ENCODE measurements around the gene EPHX1.
"Not testable (repeated sequence)": the region's sequence is repeated elsewhere in the genome, so short reads cannot be mapped to it uniquely, and the experiment has no call there.

DNA sequence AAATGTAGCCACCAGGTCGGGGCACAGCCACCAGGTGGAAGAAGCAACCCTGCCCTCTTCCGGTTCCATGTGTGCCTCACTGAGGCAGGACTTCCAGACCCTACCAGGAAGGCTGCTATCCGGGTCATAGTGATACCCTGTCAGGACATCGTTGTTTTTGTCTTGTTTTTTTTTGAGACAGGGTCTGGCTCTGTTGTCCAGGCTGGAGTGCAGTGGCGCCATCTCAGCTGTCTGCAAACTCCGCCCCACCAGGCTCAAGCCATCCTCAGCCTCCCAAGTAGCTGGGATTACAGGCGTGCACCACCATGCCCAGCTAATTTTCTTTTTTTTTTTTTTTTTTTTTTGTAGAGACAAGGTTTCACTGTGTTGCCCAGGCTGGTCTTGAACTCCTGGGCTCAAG, 5.2 kb downstream of the EPHX1 start:
- TF ChIP-seq EZH2 (IDR thresholded peaks at IDR 0.05; ENCODE audit: insufficient read depth, low read length): not testable (repeated sequence)
- TF ChIP-seq, protein P1, sequence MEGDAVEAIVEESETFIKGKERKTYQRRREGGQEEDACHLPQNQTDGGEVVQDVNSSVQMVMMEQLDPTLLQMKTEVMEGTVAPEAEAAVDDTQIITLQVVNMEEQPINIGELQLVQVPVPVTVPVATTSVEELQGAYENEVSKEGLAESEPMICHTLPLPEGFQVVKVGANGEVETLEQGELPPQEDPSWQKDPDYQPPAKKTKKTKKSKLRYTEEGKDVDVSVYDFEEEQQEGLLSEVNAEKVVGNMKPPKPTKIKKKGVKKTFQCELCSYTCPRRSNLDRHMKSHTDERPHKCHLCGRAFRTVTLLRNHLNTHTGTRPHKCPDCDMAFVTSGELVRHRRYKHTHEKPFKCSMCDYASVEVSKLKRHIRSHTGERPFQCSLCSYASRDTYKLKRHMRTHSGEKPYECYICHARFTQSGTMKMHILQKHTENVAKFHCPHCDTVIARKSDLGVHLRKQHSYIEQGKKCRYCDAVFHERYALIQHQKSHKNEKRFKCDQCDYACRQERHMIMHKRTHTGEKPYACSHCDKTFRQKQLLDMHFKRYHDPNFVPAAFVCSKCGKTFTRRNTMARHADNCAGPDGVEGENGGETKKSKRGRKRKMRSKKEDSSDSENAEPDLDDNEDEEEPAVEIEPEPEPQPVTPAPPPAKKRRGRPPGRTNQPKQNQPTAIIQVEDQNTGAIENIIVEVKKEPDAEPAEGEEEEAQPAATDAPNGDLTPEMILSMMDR (IDR thresholded peaks at IDR 0.05; ENCODE audit: insufficient read depth, low read depth, low read length): not testable (repeated sequence)
